M059J (cell line): ENCODE data around the gene CEL. TPM values are rescaled to one million over a fixed set of nuclear protein-coding genes. Genes with fewer than 3 reads are reported as not detected.
"Not testable (repeated sequence)": the region's sequence is repeated elsewhere in the genome, so short reads cannot be mapped to it uniquely, and the experiment has no call there.

ENCODE experiments used
- DNase-seq: peaks from one replicate; pipeline ENCODE4 v3.0.0-alpha.2; 2012; ENCODE audit warnings: low read depth
- total RNA-seq: library from RNA; depleted of rRNA; stranded (reverse); fragments of >200 nt; shearing (Covaris generic); gene quantifications from 2 replicates; pipeline ENCODE4 v1.2.3, GENCODE V29; 2014; rRNA removed

CEL gene
- 0.17 and 0.39 TPM in 2 replicates for total RNA-seq

DNA sequence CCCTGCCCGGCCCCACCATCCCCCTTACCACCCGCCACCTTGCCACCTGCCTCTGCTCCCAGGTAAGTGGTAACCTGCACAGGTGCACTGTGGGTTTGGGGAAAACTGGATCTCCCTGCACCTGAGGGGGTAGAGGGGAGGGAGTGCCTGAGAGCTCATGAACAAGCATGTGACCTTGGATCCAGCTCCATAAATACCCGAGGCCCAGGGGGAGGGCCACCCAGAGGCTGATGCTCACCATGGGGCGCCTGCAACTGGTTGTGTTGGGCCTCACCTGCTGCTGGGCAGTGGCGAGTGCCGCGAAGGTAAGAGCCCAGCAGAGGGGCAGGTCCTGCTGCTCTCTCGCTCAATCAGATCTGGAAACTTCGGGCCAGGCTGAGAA lies at the start of gene CEL:
CEL (plus strand) TSS at position 218 of the 382 bp plus-strand sequence; CDS start at position 240, 22 bp downstream.
- not testable (repeated sequence) for DNase-seq

DNA sequence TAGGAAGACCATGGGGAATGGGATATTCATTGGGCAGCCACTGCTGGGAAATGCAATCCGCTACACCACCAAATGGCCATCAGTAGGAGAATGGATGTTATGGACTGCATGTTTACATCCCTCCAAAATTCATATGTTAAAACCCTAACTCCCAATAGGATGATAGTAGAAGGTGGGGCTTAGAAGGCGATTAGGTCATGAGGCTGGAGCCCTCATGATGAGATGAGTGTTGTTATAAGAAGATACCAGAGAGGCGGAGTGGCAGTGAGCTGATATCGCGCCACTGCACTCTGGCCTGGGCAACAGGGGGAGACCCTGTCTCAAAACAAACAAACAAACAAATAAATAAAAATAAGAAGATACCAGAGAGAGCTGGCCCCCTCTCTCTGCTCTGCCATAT lies 47.1 kb upstream of the CEL start:
- no peak for DNase-seq

GRCh38 chr9:133023117-133023890 lies 38.5 kb upstream of the CEL start:
- DNase-seq, result peak; percentile 43

DNA sequence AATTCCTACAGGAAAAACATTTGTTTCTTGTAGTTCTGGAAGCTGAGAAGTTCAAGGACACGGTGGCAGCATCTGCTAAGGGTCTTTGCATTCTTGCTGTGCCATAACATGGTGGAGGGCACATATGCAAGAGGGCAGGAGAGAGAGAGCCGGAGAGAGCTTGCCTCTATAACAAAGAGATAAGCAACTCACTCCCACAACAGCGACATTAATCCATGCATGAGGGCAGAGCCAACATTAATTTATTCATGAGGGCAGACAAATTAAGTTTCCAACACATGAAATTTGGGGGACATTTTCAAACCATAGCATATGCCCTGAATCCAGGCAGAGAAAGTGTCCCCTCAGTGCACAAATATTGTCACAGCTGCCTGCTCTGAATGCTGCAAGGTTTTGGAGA lies 35.4 kb upstream of the CEL start:
- DNase-seq, result no peak

DNA sequence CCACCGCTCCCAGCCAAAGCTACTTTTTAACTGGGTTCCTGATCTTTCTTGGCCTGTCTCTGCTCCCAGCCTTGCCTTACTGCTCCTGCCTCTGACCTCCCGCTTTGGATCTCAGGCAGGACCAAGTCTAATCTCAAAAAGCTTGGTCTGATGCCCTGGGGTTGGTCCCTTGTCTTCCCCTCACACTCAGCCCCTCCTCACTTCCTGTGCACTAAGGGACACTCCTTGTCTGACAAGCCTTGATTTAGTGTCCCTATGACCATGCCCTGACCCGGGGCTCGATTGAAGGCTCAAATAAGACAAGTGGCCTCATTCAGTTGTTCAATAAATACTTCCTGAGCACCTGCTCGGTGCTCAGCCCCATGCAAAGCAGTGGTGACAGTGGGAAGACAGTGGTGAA lies 34.6 kb upstream of the CEL start:
- DNase-seq, result no peak

- DNase-seq, result no peak
Measured at GRCh38 chr9:133028221-133028620, 33.6 kb upstream of the CEL start.

- DNase-seq, result no peak
Measured at GRCh38 chr9:133029994-133030316, 31.8 kb upstream of the CEL start.

GRCh38 chr9:133030317-133031129 lies 31.3 kb upstream of the CEL start, which contains the start of gene GTF3C5:
TSS of gene GTF3C5 (plus strand) at chr9:133030997. CDS start at chr9:133031012, 15 bp downstream.
- peak; percentile 99 for DNase-seq

- DNase-seq, result no peak
Measured at GRCh38 chr9:133031130-133031422, 30.7 kb upstream of the CEL start.

- DNase-seq, result peak; percentile 18
Measured at GRCh38 chr9:133031496-133031911, 30.3 kb upstream of the CEL start.

DNA sequence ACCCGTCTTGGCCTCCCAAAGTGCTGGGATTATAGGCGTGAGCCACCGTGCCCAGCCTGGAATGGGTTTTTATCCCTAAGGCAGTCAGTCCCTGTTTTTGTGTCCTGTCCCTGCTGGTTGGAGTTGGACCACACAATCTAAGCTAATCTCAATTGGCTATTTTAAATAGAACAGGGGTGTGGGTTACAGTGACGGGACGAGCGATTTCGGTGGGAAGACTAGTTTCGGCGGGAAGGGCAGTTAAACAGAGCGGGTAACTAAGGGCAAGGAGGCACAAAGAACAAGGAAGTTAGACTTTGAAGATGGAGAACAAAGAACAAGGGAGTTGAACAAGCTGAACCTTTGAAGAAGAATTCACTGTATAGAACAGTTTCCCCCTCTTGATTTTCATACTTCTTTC lies 29.6 kb upstream of the CEL start:
- no peak for DNase-seq

DNA sequence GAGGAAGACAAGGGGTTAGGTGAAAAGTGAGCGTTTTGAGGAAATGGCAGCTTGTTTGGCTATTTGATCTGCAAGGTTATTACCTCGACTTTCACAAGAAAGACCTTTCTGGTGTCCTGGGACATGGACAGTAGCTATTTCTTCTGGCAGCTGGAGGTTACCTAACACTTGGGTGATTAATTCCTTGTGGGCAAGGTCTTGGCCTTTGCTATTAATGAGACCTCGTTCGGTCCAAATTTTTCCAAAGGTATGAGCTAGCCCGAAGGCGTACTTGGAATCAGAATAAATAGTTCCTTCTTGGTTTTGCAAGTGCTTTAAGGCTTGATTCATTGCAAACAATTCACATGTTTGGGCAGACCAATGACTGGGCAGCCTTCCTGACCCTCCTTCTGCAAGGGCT lies 26.1 kb upstream of the CEL start:
- DNase-seq, result peak; percentile 12

DNA sequence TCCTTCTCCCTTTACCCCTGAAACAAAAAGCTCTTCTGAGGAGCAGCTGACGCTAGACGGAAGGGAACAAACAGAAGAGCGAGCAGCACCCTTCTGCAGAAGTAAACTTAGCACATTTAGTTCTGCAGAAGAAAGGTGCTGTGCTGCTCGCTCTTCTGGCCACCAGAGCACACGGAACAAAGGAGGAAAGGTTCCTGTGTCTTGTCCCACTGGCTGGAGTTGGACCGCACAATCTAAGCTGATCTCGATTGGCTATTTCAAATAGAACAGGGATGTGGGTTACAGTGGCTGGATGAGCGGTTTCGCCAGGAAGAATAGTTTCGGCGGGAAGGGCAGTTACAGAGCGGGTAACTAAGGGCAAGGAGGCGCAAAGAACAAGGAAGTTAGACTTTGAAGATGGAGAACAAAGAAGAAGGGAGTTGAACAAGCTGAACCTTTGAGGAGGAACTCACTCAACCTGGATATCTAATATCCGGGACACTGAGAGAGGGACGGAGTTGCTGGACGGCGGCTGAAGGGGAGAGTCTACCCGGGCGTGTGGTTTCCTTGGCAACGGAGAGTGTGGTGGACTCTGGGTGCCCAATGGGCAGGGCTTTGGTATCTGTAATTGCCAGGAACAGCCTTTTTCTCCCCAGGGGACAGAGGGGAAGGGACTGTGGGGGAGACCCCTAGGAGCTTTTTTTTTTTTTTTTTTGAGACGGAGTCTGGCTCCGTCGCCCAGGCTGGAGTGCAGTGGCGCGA lies 23.8 kb upstream of the CEL start:
- no peak for DNase-seq

DNA sequence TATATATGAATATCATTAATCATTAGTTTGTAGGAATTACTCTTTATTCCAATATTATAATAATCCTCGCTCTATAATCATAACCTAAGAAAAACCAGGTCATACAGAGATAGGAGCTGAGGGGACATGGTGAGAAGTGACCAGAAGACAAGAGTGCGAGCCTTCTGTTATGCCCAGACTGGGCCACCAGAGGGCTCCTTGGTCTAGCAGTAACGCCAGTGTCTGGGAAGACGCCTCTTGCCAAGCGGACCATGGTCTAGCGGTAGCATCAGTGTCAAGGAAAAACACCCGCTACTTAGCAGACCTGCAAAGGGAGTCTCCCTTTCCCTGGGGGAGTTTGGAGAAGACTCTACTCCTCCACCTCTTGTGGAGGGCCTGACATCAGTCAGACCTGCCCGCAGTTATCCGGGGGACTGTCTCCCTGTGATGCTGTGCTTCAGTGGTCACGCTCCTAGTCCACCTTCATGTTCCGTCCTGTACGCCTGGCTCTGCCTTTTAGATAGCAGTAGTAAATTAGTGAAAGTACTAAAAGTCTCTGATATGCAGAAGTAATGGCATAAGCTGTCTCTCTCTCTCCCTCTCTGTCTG lies 20.8 kb upstream of the CEL start:
- peak; percentile 48 for DNase-seq

- no peak for DNase-seq
Measured at GRCh38 chr9:133041958-133042357, 19.8 kb upstream of the CEL start.

DNA sequence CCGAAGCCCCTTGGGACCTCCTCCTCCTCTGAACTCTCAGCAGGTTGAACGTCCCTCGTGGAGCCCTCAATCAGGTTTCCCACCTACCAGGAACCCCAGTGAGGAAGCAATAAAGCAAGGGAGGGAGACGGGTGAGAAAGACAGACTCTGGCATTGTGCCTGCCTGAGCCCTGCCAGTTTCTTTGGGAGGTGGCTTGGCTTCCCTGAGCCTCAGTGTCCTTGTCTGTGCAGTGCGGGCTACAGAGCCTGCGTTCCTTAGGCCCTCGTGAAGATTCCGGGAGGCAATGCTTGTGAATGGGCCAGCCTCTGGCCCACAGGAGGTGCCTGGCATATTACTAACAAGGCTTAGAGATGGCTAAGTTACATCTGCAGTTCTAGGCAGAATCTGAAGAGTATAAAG lies 19.1 kb upstream of the CEL start:
- no peak for DNase-seq

DNA sequence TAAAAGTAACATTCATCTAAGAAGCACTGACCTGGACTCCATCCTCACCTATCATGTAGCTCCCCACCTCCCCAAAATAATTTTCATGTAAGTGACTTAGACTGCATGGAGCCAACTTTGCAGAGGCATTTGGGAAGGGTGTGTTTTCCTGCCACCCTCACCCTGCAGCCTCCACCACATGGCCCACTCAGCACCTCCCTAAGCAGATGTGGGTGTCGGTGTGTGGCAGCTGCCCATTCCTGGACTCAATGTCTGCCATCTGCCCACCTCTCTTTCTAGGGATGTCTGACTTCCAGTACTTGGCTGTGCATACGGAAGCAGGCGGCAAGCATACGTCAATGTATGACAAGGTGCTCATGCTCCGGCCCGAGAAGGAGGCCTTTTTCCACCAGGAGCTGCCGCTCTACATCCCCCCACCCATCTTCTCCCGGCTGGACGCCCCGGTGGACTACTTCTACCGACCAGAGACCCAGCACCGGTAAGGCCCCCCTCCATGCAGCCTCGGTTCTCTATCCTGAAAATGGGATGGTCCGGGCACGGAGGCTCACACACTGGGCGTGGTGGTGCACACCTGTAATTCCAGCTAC lies 18.2 kb upstream of the CEL start:
- DNase-seq, result no peak

- no peak for DNase-seq
Measured at GRCh38 chr9:133044125-133044524, 17.7 kb upstream of the CEL start.

DNA sequence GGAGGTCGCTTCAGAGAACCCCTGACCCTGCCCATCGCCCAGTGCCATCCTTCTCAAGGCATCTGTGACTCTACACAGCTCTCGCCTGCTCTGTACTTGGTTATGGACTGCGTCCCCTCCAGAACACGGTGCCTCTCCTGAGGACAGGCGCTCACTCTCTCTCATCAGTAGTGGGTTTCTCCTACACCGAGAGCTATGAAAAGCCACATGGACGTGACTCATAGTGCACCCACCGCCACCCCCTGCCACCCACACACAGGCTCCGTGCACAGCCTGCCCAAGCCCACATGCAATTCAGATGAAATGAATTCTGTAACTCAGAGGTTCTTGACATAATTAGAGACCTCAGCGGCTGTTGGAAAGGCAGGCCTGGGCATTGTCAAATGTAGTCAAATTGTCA lies 17.1 kb upstream of the CEL start:
- no peak for DNase-seq

- DNase-seq, result no peak
Measured at GRCh38 chr9:133045132-133045531, 16.6 kb upstream of the CEL start.

GRCh38 chr9:133046196-133046899 lies 15.4 kb upstream of the CEL start:
- no peak for DNase-seq
